HepG2 (cell line): ENCODE data around the gene RBBP8NL. TPM values are rescaled to one million over a fixed set of nuclear protein-coding genes. Genes with fewer than 3 reads are reported as not detected.

ENCODE experiments used
- BORCS8-MEF2B ChIP-seq: sonication (generic); formaldehyde crosslinking; IDR thresholded peaks from 2 replicates; pipeline ENCODE4 v1.8.0; 2022; ENCODE audit warnings: mild to moderate bottlenecking, missing genetic modification reagents
- HCFC1 ChIP-seq: fragments of 150-350 bp; IDR thresholded peaks from 2 replicates; pipeline ENCODE4 v1.6.1; 2014; ENCODE audit warnings: low read depth, low read length
- HOXD1 ChIP-seq: sonication (generic); formaldehyde crosslinking; IDR thresholded peaks from 2 replicates; pipeline ENCODE4 v1.5.0; 2020; ENCODE audit warnings: missing genetic modification reagents
- NPAS2 ChIP-seq: sonication (generic); formaldehyde crosslinking; IDR thresholded peaks from 2 replicates; pipeline ENCODE4 v1.8.0; 2022; ENCODE audit warnings: mild to moderate bottlenecking, missing genetic modification reagents, borderline replicate concordance
- POLR2AphosphoS2 ChIP-seq: IDR thresholded peaks from 2 replicates; pipeline ENCODE4 v1.6.1; 2011; ENCODE audit warnings: low read depth, low read length, improper control_type of control experiment
- POLR2AphosphoS5 ChIP-seq: IDR thresholded peaks from 2 replicates; pipeline ENCODE4 v1.6.1; 2012; ENCODE audit warnings: low read depth, low read length
- RAD21 ChIP-seq: fragments of 450-650 bp; formaldehyde crosslinking; IDR thresholded peaks from 2 replicates; pipeline ENCODE4 v1.5.0; 2020; ENCODE audit warnings: mild to moderate bottlenecking
- RARA ChIP-seq: IDR thresholded peaks from 2 replicates; pipeline ENCODE4 v1.6.1; 2016; ENCODE audit warnings: missing genetic modification reagents, missing compliant biosample characterization
- RFX1 ChIP-seq: fragments of 450-650 bp; IDR thresholded peaks from 2 replicates; pipeline ENCODE4 v1.6.1; 2017
- SOX13 ChIP-seq, 3 experiments: fragments of 450-650 bp in 1 of 3; sonication (generic) in 1 of 3; formaldehyde crosslinking in 1 of 3; IDR thresholded peaks in 2 of 3; conservative IDR thresholded peaks in 1 of 3; 2 replicates each; pipeline versions ENCODE4 v1.5.0 to v1.6.1; 2016 to 2020; ENCODE audit warnings: antibody characterized with exemption in 1 of 3, mild to moderate bottlenecking in 1 of 3, missing compliant biosample characterization in 1 of 3, missing genetic modification reagents in 1 of 3, moderate library complexity in 1 of 3
- SP4 ChIP-seq: sonication (generic); formaldehyde crosslinking; IDR thresholded peaks from 2 replicates; pipeline ENCODE4 v1.8.1; 2023; ENCODE audit warnings: mild to moderate bottlenecking, missing genetic modification reagents
- SRSF4 ChIP-seq: fragments of 200-400 bp; formaldehyde crosslinking; IDR thresholded peaks from one replicate; pipeline ENCODE4 v1.6.1; 2018; ENCODE audit warnings: mild to moderate bottlenecking, low read depth, low read length, moderate library complexity; ENCODE audit not compliant: poor library complexity, severe bottlenecking
- TGIF2 ChIP-seq: IDR thresholded peaks from 2 replicates; pipeline ENCODE4 v1.6.1; 2016; ENCODE audit warnings: control low read depth, missing compliant biosample characterization
- THYN1 ChIP-seq: sonication (generic); formaldehyde crosslinking; IDR thresholded peaks from 2 replicates; pipeline ENCODE4 v1.8.1; 2023; ENCODE audit warnings: low read depth, mild to moderate bottlenecking, moderate library complexity, missing genetic modification reagents, borderline replicate concordance
- ZNF20 ChIP-seq: sonication (generic); formaldehyde crosslinking; IDR thresholded peaks from 2 replicates; pipeline ENCODE4 v1.4.0; 2020; ENCODE audit warnings: mild to moderate bottlenecking, moderate library complexity, missing genetic modification reagents
- ZNF274 ChIP-seq: sonication (generic); formaldehyde crosslinking; IDR thresholded peaks from 2 replicates; pipeline ENCODE4 v1.5.1; 2020; ENCODE audit warnings: mild to moderate bottlenecking, missing genetic modification reagents
- ZNF292 ChIP-seq: sonication (generic); formaldehyde crosslinking; IDR thresholded peaks from 2 replicates; pipeline ENCODE4 v1.8.1; 2022; ENCODE audit warnings: mild to moderate bottlenecking, low read depth, missing genetic modification reagents, borderline replicate concordance
- ZNF329 ChIP-seq: sonication (generic); formaldehyde crosslinking; IDR thresholded peaks from 2 replicates; pipeline ENCODE4 v1.9.0; 2021; ENCODE audit warnings: low read depth, mild to moderate bottlenecking, missing genetic modification reagents
- ZNF33B ChIP-seq: sonication (generic); formaldehyde crosslinking; IDR thresholded peaks from 2 replicates; pipeline ENCODE4 v1.5.1; 2020; ENCODE audit warnings: mild to moderate bottlenecking, missing genetic modification reagents
- ZNF644 ChIP-seq: IDR thresholded peaks from 2 replicates; pipeline ENCODE4 v1.6.1; 2016; ENCODE audit warnings: low read depth
- ZNF713 ChIP-seq: sonication (generic); formaldehyde crosslinking; IDR thresholded peaks from 2 replicates; pipeline ENCODE4 v1.4.0; 2020; ENCODE audit warnings: mild to moderate bottlenecking, missing genetic modification reagents
- ZSCAN30 ChIP-seq: sonication (generic); formaldehyde crosslinking; IDR thresholded peaks from 2 replicates; pipeline ENCODE4 v1.5.0; 2020; ENCODE audit warnings: mild to moderate bottlenecking, missing genetic modification reagents
- polyA plus RNA-seq, 8 experiments: library from polyadenylated mRNA; depleted of rRNA in 3 of 8; stranded (reverse) in 7 of 8; unstranded in 1 of 8; fragments of >200 nt; fragmentation: Illumina TruSeq in 4 of 8; extraction: Trizol in 4 of 8; gene quantifications; 2 replicates each; pipeline versions ENCODE4 v1.2.1 to v1.2.3, GENCODE V29; 2011 to 2016; ENCODE audit warnings: low read depth in 4 of 8, missing spikeins in 1 of 8, mixed read lengths in 1 of 8; ENCODE audit not compliant: insufficient read depth in 1 of 8
- total RNA-seq, 5 experiments: library from RNA; depleted of rRNA; stranded (reverse); fragments of >200 nt; fragmentation: Illumina TruSeq; extraction: Trizol; gene quantifications; 2 replicates each; pipeline ENCODE4 v1.2.3, GENCODE V29; 2016; ENCODE audit warnings: low read depth in 1 of 5
- TF ChIP-seq, protein P1 (sequence below): sonication (generic); formaldehyde crosslinking; IDR thresholded peaks from 2 replicates; pipeline ENCODE4 v1.4.0; 2020; ENCODE audit warnings: mild to moderate bottlenecking, missing genetic modification reagents
- TF ChIP-seq, protein P2 (sequence below): sonication (generic); formaldehyde crosslinking; IDR thresholded peaks from 2 replicates; pipeline ENCODE4 v1.5.0; 2020; ENCODE audit warnings: missing genetic modification reagents

RBBP8NL gene
- total and polyA plus RNA-seq, 2 of the 13 experiments (the other 11 are each of a cell fraction or from before 2014, with no cell fraction given), result 0.69 to 0.86 TPM

DNA sequence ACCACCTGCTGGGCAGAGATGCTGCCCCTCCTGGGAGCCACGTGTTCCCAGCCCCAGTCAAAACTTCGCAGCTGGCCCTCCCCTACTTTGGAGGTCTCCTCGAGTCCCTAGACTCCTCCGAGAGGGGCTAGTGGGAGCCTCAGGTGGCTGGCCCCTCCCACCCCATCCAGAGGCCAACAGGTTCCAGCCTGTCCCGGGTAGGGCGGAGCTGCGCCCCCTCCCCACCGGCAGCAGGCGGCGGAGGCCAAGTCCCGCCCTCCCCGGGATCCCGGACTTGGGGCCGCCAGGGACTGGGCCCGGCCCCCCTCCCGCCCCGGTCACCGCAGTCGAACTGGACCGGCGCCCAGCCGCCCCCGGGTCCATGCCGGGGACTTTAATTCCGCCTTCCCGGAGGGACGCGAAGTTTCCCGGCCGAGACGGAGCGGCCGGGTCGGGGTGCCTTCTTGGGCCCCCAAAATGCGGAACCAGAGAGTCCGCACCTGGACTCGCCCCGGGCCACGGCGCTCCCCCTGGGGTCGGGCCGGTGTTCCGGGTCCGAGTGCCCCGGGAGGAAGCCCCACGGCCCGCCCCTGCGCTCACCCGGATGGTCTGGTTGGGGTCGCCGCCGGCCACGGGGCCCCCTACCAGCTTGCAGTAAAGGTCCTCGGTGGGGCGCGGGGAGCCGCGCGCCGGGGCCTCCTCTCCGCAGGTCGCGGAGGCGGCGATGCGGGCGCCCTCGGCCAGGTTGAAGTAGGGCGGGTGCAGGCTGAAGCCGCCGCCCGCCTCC, 60.8 kb downstream of the RBBP8NL start (continued):
- TF ChIP-seq, protein P1, sequence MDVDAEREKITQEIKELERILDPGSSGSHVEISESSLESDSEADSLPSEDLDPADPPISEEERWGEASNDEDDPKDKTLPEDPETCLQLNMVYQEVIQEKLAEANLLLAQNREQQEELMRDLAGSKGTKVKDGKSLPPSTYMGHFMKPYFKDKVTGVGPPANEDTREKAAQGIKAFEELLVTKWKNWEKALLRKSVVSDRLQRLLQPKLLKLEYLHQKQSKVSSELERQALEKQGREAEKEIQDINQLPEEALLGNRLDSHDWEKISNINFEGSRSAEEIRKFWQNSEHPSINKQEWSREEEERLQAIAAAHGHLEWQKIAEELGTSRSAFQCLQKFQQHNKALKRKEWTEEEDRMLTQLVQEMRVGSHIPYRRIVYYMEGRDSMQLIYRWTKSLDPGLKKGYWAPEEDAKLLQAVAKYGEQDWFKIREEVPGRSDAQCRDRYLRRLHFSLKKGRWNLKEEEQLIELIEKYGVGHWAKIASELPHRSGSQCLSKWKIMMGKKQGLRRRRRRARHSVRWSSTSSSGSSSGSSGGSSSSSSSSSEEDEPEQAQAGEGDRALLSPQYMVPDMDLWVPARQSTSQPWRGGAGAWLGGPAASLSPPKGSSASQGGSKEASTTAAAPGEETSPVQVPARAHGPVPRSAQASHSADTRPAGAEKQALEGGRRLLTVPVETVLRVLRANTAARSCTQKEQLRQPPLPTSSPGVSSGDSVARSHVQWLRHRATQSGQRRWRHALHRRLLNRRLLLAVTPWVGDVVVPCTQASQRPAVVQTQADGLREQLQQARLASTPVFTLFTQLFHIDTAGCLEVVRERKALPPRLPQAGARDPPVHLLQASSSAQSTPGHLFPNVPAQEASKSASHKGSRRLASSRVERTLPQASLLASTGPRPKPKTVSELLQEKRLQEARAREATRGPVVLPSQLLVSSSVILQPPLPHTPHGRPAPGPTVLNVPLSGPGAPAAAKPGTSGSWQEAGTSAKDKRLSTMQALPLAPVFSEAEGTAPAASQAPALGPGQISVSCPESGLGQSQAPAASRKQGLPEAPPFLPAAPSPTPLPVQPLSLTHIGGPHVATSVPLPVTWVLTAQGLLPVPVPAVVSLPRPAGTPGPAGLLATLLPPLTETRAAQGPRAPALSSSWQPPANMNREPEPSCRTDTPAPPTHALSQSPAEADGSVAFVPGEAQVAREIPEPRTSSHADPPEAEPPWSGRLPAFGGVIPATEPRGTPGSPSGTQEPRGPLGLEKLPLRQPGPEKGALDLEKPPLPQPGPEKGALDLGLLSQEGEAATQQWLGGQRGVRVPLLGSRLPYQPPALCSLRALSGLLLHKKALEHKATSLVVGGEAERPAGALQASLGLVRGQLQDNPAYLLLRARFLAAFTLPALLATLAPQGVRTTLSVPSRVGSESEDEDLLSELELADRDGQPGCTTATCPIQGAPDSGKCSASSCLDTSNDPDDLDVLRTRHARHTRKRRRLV (CRISPR knock-in tag), result no peak
- TF ChIP-seq TGIF2 (no peak), ZSCAN30 (no peak), THYN1 (CRISPR knock-in tag) (no peak), BORCS8-MEF2B (CRISPR knock-in tag) (peak; percentile 19), POLR2AphosphoS2 (no peak), ZNF644 (no peak), RFX1 (no peak), ZNF329 (CRISPR knock-in tag) (0 out of 2 replicates have a peak, but pooled peaks have one; percentile 4), NPAS2 (CRISPR knock-in tag) (no peak), RAD21 (peak; percentile 54; the same call in 1 of the 2 replicates), ZNF20 (CRISPR knock-in tag) (0 out of 2 replicates have a peak, but pooled peaks have one; percentile 43), RARA (peak; percentile 41; the same call in 1 of the 2 replicates), HCFC1 (no peak), HOXD1 (CRISPR knock-in tag) (peak; percentile 81; the same call in 1 of the 2 replicates), ZNF713 (no peak), ZNF274 (CRISPR knock-in tag) (peak; percentile 48; the same call in 1 of the 2 replicates), ZNF292 (no peak), SRSF4 (no peak), SP4 (CRISPR knock-in tag) (peak; percentile 53; the same call in 1 of the 2 replicates), SOX13 (IDR thresholded peaks at IDR 0.05) (no peak), SOX13 (CRISPR knock-in tag; conservative IDR thresholded peaks at IDR 0.05 in 1 of 2, IDR thresholded peaks at IDR 0.05 in 1 of 2) (peak in 1 of 2 experiments; percentile 26; a peak in 1 of 4 replicates), POLR2AphosphoS5 (peak; percentile 13; the same call in 1 of the 2 replicates), ZNF33B (CRISPR knock-in tag) (peak; percentile 58; the same call in 1 of the 2 replicates)
- TF ChIP-seq, protein P2, sequence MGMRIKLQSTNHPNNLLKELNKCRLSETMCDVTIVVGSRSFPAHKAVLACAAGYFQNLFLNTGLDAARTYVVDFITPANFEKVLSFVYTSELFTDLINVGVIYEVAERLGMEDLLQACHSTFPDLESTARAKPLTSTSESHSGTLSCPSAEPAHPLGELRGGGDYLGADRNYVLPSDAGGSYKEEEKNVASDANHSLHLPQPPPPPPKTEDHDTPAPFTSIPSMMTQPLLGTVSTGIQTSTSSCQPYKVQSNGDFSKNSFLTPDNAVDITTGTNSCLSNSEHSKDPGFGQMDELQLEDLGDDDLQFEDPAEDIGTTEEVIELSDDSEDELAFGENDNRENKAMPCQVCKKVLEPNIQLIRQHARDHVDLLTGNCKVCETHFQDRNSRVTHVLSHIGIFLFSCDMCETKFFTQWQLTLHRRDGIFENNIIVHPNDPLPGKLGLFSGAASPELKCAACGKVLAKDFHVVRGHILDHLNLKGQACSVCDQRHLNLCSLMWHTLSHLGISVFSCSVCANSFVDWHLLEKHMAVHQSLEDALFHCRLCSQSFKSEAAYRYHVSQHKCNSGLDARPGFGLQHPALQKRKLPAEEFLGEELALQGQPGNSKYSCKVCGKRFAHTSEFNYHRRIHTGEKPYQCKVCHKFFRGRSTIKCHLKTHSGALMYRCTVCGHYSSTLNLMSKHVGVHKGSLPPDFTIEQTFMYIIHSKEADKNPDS (CRISPR knock-in tag), result no peak
